Breast epithelium (tissue), 4 donors: ENCODE data around the gene LRRFIP1. TPM values are rescaled to one million over a fixed set of nuclear protein-coding genes. Genes with fewer than 3 reads are reported as not detected.
A peak's percentile ranks its signal among the peaks of the same experiment; 100 is the strongest.

Source experiments
- DNase-seq, 2 donors: peaks; one replicate each; pipeline ENCODE4 v3.0.0-alpha.2; 2019; ENCODE audit warnings: low spot score in 2 of 2
- H3K27ac ChIP-seq, 2 donors: fragments of 200-600 bp; sonication (generic) in 1 of 2; one replicate each; pipeline ENCODE4 v1.5.1; 2016 to 2019; ENCODE audit warnings: mild to moderate bottlenecking in 1 of 2
- H3K27me3 ChIP-seq, 2 donors: fragments of 200-600 bp; sonication (generic) in 1 of 2; one replicate each; pipeline versions ENCODE4 v1.5.1 to v1.6.0; 2017 to 2019; ENCODE audit warnings: control low read depth in 1 of 2, mild to moderate bottlenecking in 1 of 2
- H3K36me3 ChIP-seq: fragments of 200-600 bp; one replicate; pipeline ENCODE4 v1.5.1; 2019
- H3K4me1 ChIP-seq, 2 donors: fragments of 200-600 bp; sonication (generic); one replicate each; pipeline ENCODE4 v1.5.1; 2016 to 2019; ENCODE audit warnings: control low read depth in 1 of 2
- H3K4me3 ChIP-seq, 3 donors: fragments of 200-600 bp; sonication (generic); 1 replicate in 2 of 3; 2 replicates in 1 of 3; pipeline ENCODE4 v1.5.1; 2016 to 2019; ENCODE audit warnings: mild to moderate bottlenecking in 3 of 3, moderate library complexity in 2 of 3
- H3K9me3 ChIP-seq, 2 donors: fragments of 200-600 bp; sonication (generic) in 1 of 2; one replicate each; pipeline ENCODE4 v1.5.1; 2016 to 2019; ENCODE audit warnings: control low read depth in 1 of 2
- POLR2A ChIP-seq: fragments of 450-650 bp; IDR thresholded peaks from one replicate; pipeline ENCODE4 v1.6.1; 2016; ENCODE audit warnings: antibody characterized with exemption, mild to moderate bottlenecking, moderate library complexity
- POLR2AphosphoS5 ChIP-seq, 3 donors: sonication (generic); formaldehyde crosslinking; IDR thresholded peaks; one replicate each; pipeline ENCODE4 v1.6.1; 2017; ENCODE audit warnings: antibody characterized with exemption in 3 of 3
- intact Hi-C: fragments of 100-400 bp; cut with DNase I; formaldehyde crosslinking; loops from one replicate; pipeline ENCODE4 v1.15.1; 2023; ENCODE audit warnings: low total_unique reads
- total RNA-seq, 3 donors: library from RNA; depleted of rRNA; stranded (reverse); fragments of >200 nt; gene quantifications; one replicate each; pipeline ENCODE4 v1.1.0, GENCODE V29; 2016
- TF ChIP-seq, protein P1 (sequence below), 3 donors: fragments of 450-650 bp; IDR thresholded peaks; one replicate each; pipeline ENCODE4 v1.5.1; 2016 to 2017; ENCODE audit warnings: antibody characterized with exemption in 3 of 3, mild to moderate bottlenecking in 3 of 3, moderate library complexity in 3 of 3

LRRFIP1 gene
- total RNA-seq, 3 donors from 2014 or later = 82.6 to 136 (median 130) TPM

DNA sequence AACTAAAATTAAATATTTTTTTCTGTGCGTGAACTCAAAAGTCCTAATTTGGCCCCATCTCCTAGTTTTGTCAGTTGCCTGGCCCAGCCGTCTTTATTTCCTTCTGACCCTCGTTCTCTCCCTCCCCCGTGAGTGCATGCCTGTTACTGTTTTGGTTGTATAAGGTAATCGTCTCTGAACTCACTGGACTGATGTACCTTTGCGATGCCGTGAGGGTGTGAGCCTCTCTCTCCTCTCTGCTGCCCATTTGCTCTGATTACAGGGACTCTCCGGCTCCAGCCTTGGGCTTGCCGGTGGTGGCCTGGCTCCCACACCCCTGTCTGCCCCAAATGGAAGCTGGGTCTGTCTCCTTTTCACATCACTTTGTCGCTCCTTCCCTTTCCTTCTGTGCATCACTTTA is 104.7 kb downstream of the LRRFIP1 start:
- Histone ChIP-seq H3K4me1 (peaks cover 0 to 16% of the 10 kb centered on the region in 2 donors), H3K9me3 (no peaks in the 10 kb centered on the region), H3K27me3 (no peaks in the 10 kb centered on the region), H3K4me3 (peak overlapping the region in 1 of 3 donors; percentile 7), H3K27ac (peak overlapping the region; percentile 75 to 84), H3K36me3 (no peaks in the 10 kb centered on the region)
- TF ChIP-seq, protein P1, sequence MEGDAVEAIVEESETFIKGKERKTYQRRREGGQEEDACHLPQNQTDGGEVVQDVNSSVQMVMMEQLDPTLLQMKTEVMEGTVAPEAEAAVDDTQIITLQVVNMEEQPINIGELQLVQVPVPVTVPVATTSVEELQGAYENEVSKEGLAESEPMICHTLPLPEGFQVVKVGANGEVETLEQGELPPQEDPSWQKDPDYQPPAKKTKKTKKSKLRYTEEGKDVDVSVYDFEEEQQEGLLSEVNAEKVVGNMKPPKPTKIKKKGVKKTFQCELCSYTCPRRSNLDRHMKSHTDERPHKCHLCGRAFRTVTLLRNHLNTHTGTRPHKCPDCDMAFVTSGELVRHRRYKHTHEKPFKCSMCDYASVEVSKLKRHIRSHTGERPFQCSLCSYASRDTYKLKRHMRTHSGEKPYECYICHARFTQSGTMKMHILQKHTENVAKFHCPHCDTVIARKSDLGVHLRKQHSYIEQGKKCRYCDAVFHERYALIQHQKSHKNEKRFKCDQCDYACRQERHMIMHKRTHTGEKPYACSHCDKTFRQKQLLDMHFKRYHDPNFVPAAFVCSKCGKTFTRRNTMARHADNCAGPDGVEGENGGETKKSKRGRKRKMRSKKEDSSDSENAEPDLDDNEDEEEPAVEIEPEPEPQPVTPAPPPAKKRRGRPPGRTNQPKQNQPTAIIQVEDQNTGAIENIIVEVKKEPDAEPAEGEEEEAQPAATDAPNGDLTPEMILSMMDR (IDR thresholded peaks at IDR 0.05) = no peak
- no peak for TF ChIP-seq POLR2AphosphoS5 (IDR thresholded peaks at IDR 0.05)
- no peak for TF ChIP-seq POLR2A
- intact Hi-C loops = loop anchor here (5.0 kb wide), 1 partner anchor 35 kb away; no protein-coding TSS in a partner anchor
- no peak for DNase-seq

DNA sequence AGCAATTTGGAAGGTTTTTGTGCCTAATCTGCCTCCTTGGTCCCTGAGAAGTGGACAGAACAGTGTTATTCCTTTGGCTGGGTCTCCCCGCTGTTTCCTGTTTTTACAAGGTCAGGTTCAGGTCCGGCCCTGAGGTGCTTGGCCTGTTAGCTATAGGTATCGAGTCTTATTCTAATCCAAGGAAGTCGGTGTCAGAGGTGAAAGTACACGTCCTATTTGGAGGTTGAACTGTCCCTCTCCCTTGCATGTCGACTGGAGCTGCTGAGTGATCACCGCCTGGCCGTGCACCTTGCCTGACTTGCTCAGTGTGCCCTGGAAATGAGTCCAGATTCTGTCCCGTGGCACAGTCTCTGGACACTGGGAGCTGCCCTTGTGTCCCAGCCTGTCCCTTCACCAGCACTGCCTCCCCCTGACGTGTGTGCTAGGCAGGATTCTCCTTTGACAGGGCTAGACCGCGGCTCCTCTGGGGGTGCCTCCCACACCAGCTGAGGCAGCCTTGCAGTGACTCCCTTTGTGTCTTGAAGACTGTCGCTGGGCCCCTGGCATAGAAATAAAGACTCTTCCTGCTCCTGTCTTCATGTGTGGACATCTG is 105.5 kb downstream of the LRRFIP1 start:
- DNase-seq = no peak
- H3K4me1 ChIP-seq = peaks cover 0 to 16% of the 10 kb centered on the region in 2 donors

DNA sequence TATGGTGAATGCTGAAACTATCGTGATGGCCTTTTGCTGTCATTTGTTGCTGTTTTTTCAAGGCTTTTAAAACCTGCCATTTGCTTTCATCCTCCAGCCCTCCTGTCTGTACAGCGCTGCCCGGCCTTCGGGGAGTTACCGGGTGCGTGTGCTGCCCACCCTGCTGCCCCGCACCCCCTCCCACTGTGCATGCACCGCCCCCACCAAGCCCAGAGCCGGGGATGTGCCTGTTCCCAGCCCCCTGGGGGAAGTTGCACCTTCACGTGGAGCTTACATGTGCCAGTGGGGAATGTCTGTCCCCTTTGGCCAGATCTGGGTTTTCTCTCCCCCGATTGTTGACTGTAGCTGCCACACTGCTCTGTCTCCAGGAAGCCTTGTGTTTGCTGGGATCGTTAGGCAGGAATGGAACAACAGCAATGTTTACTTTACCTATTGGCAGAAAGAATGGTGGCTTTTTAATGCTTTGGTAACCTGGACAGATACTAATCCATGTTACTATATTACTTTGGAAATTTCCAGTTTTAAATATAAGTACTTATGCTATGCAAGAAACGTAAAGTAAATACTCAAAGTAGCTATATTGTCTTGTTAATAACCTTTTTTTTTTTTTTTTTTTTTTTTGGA is 106.4 kb downstream of the LRRFIP1 start:
- Histone ChIP-seq H3K27ac (peak overlapping the region; percentile 84 to 90), H3K9me3 (no peaks in the 10 kb centered on the region), H3K4me3 (peak overlapping the region in 1 of 3 donors; percentile 26), H3K4me1 (peaks cover 0 to 16% of the 10 kb centered on the region in 2 donors), H3K27me3 (no peaks in the 10 kb centered on the region), H3K36me3 (no peaks in the 10 kb centered on the region)
- intact Hi-C loops = loop anchor here (5.0 kb wide), 1 partner anchor 36 kb away; no protein-coding TSS in a partner anchor
- peak; percentile 39 to 74 for DNase-seq
- TF ChIP-seq, protein P1 (IDR thresholded peaks at IDR 0.05) = no peak
- TF ChIP-seq POLR2AphosphoS5 (IDR thresholded peaks at IDR 0.05) (peak in 1 of 3 donors; percentile 38), POLR2A (no peak)

More for the DNA sequence above, 105.5 kb downstream of the LRRFIP1 start:
- peak overlapping the region in 1 of 3 donors; percentile 26 for H3K4me3 ChIP-seq
- TF ChIP-seq, protein P1 (IDR thresholded peaks at IDR 0.05) = no peak
- TF ChIP-seq POLR2A (no peak), POLR2AphosphoS5 (IDR thresholded peaks at IDR 0.05) (peak in 1 of 3 donors; percentile 9)
- no peaks in the 10 kb centered on the region for H3K36me3 ChIP-seq
- no peaks in the 10 kb centered on the region for H3K9me3 ChIP-seq
- intact Hi-C loops = loop anchor here (5.0 kb wide), 1 partner anchor 36 kb away; no protein-coding TSS in a partner anchor
- no peaks in the 10 kb centered on the region for H3K27me3 ChIP-seq
- H3K27ac ChIP-seq = peak overlapping the region; percentile 84 to 90

DNA sequence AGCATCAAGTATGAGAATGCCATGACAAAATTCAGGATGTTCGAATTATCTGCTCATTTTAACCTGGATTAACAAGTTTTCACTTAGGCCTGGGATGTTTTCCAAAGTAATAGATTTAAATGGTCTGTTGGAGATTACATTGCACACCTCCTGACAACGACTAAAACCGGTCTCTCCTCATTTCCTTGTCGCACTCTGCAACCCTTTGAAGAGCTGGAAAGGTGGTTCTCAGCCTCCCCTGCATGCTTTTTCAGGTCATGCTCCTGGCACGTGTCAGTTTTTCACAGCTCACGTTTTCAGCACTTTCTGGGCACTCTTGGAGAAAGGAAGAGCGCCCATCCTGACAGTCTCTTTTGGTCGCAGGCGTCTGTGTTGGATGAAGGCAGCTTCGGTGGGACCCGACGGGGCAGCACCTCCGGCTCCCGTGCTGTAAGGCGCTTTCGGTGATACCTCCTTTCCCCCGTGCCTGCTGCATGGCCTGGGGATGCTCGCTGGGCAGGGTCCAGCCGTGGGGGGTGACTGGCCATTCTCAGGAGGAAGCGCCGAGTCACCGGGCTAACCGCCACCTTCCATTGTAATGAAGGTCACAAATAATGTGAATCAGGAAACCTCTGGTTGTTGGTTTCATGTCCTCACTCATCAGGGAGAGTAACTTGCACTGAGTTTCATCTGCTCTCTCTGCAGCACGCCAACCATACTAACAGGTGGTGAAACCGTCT is 107.7 kb downstream of the LRRFIP1 start:
- Histone ChIP-seq H3K27me3 (no peaks in the 10 kb centered on the region), H3K4me3 (no peak overlapping the region), H3K9me3 (no peaks in the 10 kb centered on the region), H3K27ac (peak overlapping the region; percentile 84 to 86), H3K4me1 (peaks cover 0 to 15% of the 10 kb centered on the region in 2 donors), H3K36me3 (no peaks in the 10 kb centered on the region)
- no peak for DNase-seq
- intact Hi-C loops = loop anchor here (5.0 kb wide), 1 partner anchor 38 kb away; no protein-coding TSS in a partner anchor
- TF ChIP-seq POLR2A (no peak), POLR2AphosphoS5 (IDR thresholded peaks at IDR 0.05) (no peak)
- TF ChIP-seq, protein P1 (IDR thresholded peaks at IDR 0.05) = no peak
